OCI-LY1 (cell line): ENCODE measurements around the gene ESYT2.

Source experiments
- CTCF ChIP-seq: fragments of 200-600 bp; sonication (generic), shearing (Covaris generic); IDR thresholded peaks from 2 replicates; pipeline ENCODE4 v1.5.1; 2017; ENCODE audit warnings: mild to moderate bottlenecking, antibody characterized with exemption, low read length, moderate library complexity, mixed read lengths
- EZH2 ChIP-seq: fragments of 200-600 bp; sonication (generic), shearing (Covaris generic); IDR thresholded peaks from 2 replicates; pipeline ENCODE4 v1.8.0; 2017; ENCODE audit warnings: borderline replicate concordance, mixed run types, mild to moderate bottlenecking, antibody characterized with exemption, low read length, moderate library complexity, mixed read lengths

- TF ChIP-seq CTCF (no peak), EZH2 (no peak)
Measured at GRCh38 chr7:158700008-158700407, 129.3 kb downstream of the ESYT2 start.
